GM20431 (cell line): ENCODE results near the gene SNU13.
"Not testable (repeated sequence)": the region's sequence is repeated elsewhere in the genome, so short reads cannot be mapped to it uniquely, and the experiment has no call there.

Experiments used
- in situ Hi-C: fragments of 300-500 bp; cut with MseI, MboI; formaldehyde crosslinking; loops from one replicate; pipeline ENCODE4 v1.15.0; 2020; ENCODE audit warnings: low sequenced_read_pairs; ENCODE audit not compliant: unreplicated experiment

The SNU13 gene

GRCh38 chr22:41688365-41689211 is at the start of gene SNU13:
SNU13 (minus strand) TSS chr22:41688867; CDS start chr22:41688796, 71 bp downstream.
- in situ Hi-C loops: no loop called here

GRCh38 chr22:41733241-41733640 is 44.6 kb upstream of the SNU13 start:
- in situ Hi-C loops: not testable (repeated sequence)

GRCh38 chr22:41732096-41732772 is 43.6 kb upstream of the SNU13 start:
- in situ Hi-C loops: no loop called here

- in situ Hi-C loops: no loop called here
These were observed 42.9 kb upstream of the SNU13 start for GRCh38 chr22:41731609-41732008.

GRCh38 chr22:41725510-41726110 is 36.9 kb upstream of the SNU13 start:
- in situ Hi-C loops: no loop called here

GRCh38 chr22:41722496-41722895 is 33.8 kb upstream of the SNU13 start:
- in situ Hi-C loops: no loop called here

GRCh38 chr22:41713004-41713403 is 24.3 kb upstream of the SNU13 start:
- in situ Hi-C loops: no loop called here

GRCh38 chr22:41709341-41709740 is 20.7 kb upstream of the SNU13 start:
- in situ Hi-C loops: no loop called here

- in situ Hi-C loops: no loop called here
These were observed 14.1 kb upstream of the SNU13 start for GRCh38 chr22:41702763-41703162.

GRCh38 chr22:41700108-41700364 is 11.4 kb upstream of the SNU13 start:
- in situ Hi-C loops: no loop called here

- in situ Hi-C loops: no loop called here
These were observed 10.8 kb upstream of the SNU13 start, which contains the start of gene MEI1 for GRCh38 chr22:41699264-41700107. MEI1 (plus strand) TSS chr22:41699503; CDS start chr22:41699539, 36 bp downstream.

GRCh38 chr22:41697126-41697775 is 8.6 kb upstream of the SNU13 start:
- in situ Hi-C loops: no loop called here

- in situ Hi-C loops: no loop called here
These were observed 8.0 kb upstream of the SNU13 start for GRCh38 chr22:41696703-41697102.

- in situ Hi-C loops: no loop called here
These were observed 6.5 kb upstream of the SNU13 start for GRCh38 chr22:41695211-41695610.

GRCh38 chr22:41690476-41690875 is 1.8 kb upstream of the SNU13 start:
- in situ Hi-C loops: no loop called here

- in situ Hi-C loops: no loop called here
These were observed 734 bp downstream of the SNU13 start for GRCh38 chr22:41687901-41688364.

- in situ Hi-C loops: not testable (repeated sequence)
These were observed 1.8 kb downstream of the SNU13 start for GRCh38 chr22:41686890-41687289.

- in situ Hi-C loops: no loop called here
These were observed 4.5 kb downstream of the SNU13 start for GRCh38 chr22:41684194-41684593.

GRCh38 chr22:41683616-41684015 is 5.1 kb downstream of the SNU13 start:
- in situ Hi-C loops: no loop called here

GRCh38 chr22:41683052-41683451 is 5.6 kb downstream of the SNU13 start:
- in situ Hi-C loops: no loop called here
